NCI-H2081 treated with DMSO at 0.1 percent for 48 hours (cell line): ENCODE measurements around the gene AMN.

ENCODE experiments used
- DNase-seq: peaks from one replicate; lab custom pipeline; 2025; lab: John Stamatoyannopoulos, UW

Gene AMN

DNA sequence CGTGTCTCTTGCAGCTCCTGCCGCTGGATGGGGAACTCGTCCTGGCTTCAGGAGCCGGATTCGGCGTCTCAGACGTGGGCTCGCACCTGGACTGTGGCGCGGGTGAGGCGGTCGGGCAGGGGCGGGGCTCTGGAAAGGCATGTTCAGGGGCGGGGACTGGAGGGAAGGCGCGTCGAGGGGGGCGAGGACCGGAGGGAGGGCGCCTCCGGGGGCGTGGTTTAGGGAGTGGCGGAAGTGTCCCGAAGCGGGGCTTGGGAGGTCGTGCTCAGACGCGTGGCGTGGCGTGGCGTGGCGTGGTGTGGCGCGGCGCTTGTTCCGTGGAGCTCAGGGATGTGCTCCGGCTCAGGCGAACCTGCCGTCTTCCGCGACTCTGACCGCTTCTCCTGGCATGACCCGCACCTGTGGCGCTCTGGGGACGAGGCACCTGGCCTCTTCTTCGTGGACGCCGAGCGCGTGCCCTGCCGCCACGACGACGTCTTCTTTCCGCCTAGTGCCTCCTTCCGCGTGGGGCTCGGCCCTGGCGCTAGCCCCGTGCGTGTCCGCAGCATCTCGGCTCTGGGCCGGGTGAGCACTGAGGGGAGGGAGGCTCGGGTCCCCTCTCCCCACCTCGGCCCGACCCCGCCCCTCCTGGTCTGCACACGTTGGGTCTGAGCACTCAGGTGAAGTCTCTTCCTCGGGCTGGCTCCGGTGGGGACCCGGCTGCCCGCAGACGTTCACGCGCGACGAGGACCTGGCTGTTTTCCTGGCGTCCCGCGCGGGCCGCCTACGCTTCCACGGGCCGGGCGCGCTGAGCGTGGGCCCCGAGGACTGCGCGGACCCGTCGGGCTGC is 6.2 kb downstream of the AMN start:
- no peak for DNase-seq

DNA sequence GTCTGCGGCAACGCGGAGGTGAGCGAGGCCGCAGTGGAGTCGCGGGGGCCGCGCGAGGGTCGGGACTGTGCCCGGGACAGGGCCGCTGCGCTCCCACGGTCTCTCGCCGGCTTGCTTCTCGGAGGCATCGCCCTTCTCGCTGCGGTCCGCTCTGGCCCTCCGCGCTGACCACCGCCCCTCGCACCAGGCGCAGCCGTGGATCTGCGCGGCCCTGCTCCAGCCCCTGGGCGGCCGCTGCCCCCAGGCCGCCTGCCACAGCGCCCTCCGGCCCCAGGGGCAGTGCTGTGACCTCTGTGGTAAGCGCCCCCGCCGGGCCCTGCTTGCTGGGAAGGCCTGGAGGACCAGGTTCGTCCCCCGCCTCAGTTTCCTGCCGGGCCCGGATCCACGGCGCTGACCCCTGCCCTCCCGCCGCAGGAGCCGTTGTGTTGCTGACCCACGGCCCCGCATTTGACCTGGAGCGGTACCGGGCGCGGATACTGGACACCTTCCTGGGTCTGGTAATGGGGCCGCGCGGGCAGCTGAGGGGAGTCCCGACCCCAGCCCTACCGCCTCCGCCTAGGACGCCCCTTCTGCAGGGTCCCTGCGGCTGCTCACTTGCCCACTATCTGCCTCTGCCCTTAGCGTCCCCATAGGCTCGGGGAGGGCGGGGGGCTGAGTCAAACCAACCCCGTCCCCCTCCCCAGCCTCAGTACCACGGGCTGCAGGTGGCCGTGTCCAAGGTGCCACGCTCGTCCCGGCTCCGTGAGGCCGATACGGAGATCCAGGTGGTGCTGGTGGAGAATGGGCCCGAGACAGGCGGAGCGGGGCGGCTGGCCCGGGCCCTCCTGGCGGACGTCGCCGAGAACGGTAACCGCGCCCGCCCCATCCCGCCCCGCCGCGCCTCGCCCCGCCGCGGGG is 7.0 kb downstream of the AMN start:
- no peak for DNase-seq

DNA sequence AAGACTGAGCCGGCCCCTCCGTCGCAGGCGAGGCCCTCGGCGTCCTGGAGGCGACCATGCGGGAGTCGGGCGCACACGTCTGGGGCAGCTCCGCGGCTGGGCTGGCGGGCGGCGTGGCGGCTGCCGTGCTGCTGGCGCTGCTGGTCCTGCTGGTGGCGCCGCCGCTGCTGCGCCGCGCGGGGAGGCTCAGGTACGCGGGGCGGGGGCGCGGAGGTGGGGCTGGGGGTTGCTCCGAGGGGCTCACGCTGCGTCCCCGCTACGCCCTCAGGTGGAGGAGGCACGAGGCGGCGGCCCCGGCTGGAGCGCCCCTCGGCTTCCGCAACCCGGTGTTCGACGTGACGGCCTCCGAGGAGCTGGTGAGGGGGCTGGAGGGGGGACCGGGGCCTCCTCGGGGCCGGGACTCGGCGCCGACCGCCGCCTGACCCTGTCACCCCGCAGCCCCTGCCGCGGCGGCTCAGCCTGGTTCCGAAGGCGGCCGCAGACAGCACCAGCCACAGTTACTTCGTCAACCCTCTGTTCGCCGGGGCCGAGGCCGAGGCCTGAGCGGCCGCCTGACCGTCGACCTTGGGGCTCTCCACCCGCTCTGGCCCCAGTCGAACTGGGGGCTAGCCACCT is 7.8 kb downstream of the AMN start:
- no peak for DNase-seq

DNA sequence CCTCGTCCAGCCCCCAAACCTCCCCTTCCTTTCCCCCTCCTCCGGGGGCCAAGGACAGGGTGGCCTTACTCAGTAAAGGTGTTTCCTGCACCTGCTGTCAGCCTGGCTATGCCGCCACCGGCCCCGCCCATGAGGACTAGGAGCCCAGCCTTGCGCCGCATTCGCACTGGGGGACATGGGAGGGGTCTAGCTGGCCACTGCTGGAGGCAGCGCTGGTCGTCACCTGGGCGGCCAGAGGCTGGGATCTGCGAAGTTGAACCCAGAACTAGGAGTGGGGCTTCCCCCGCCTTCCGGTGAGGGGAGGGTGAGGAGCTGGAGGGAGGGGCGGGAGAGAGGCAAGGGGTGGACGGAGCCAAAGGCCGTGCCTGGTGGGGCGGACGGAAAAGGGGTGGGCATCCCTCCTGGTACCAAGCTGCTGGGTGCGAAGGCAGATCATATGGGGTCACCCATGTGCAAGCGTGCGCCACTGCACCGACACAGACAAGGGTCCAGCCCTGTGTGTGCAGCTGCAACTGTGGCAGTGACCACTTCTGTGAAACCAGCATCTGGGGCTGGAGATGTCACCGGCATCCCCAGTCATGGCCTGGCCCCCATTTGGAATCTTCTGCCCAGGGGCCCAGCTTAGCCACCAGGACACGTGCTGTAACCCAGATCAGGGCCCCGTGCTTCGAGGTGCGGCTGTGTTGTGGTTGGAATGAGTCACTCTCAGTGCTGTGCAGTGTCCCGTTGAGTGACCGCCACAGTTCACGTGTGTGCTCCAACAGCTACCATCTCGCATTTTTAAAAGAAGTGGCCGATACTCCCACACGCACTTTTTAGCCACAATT is 8.5 kb downstream of the AMN start:
- no peak for DNase-seq

DNA sequence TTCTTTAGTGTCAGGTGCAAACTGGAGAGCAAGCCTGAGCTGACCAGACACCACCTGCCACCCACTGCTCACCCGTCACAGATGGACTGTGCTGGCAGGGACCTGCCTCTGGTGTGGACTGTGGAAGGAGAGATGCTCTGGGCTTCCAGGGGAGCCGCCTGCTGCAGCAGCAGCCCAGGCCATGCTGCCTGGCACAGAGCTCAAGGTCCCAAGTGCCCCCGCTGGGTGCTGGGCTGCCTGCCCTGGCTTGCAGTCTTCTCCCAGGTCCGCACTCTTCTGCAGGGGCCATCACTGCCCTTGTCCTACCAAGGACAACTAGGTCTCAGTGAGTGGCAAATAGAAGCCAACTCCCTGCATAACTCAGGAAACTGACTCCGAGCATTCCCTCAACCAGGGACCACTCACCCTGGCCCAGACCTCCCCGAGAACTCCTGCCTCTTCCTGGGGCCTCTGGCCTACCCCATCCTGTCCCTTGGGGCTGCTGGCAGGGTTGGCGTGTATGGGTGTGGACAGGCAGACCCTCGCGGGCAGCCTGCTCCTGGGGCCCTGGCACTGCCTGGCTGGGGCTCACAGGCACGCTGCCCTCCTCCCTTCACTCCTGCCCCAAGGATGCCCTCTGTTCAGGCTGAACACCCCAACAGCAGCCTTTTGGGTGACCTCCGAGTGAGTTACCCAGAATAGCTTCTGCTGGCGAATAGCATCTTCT is 9.3 kb downstream of the AMN start:
- DNase-seq, result no peak

DNA sequence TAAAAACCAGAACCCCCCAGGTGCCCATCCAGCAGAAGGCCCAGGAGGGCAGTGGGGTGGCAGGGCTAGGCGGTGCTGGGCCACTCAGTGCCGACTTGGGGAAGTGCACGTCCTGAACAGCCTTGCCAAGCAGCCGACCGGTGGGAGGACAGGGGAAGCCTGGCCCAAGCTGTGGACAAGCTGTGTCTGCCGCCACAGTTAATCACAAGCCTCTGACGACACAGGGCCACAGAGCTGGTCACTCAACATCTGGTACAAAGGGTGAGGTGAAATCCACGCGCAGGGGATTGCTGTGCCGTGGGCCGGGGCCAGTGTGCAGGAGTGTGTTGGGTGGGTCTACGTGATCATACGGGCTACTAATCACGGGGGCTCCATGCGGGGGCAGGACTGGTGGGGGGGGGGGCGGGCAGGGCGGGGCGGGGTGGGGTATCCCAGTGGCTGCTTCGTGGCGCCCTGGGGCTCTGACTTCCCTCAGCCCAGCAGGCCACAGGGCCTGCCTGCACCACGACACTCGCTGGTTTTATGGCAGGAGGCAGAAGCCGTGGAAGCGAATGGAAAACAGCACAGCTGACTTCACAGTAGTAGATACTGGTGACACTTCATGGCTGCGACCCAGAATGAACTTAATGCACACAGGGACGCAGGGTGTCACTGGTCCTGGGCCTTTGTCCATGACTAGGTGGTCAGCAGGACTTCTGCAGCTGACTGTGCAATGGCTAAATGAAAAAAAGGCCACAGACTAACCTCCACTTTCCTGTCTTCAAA is 10.2 kb downstream of the AMN start:
- no peak for DNase-seq

DNA sequence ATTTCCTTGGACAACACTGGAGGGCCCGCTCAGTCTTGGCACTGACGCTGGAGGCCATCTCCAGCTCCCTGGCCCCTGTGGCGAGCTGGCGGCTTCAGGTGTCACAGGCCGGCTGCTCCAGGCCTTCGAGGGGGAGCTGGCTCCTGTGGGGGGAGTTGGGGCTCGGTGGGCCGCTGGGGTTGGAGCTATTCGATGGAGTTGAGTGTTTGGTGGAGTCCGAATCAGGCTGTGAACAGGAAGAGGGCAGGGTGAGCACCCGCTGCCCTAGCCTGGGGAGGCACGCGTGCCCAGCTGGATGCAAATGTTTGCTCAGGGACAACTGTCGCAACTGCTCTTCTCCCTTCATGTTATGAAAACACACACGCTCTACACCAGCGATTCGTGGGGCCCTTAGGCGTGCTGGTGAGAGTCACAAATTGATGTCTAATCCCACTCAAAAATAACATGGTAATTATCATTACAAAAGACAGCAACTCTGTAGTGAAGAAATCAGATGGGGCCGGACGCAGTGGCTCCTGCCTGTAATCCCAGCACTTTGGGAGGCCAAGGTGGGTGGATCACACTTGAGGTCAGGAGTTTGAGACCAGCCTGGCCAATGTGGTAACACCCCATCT is 11.3 kb downstream of the AMN start:
- no peak for DNase-seq

DNA sequence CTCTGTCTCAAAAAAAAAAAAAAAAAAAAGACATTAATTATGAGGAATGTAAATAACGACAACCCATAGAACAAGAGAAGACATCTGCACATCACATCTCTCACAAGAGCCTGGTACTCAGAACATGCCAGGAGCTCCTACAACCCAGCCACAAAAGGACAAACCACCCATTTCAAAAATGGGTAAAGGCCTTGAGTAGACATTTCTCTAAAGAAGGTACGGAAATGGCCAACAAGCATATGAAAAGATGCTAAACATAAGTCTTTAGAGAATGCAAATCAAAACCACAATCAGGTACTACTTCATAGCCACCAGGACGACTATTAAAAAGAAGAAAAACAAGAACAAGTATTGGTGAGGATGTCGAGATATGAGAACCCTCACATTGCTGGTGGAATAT is 13.3 kb downstream of the AMN start:
- DNase-seq, result no peak

DNA sequence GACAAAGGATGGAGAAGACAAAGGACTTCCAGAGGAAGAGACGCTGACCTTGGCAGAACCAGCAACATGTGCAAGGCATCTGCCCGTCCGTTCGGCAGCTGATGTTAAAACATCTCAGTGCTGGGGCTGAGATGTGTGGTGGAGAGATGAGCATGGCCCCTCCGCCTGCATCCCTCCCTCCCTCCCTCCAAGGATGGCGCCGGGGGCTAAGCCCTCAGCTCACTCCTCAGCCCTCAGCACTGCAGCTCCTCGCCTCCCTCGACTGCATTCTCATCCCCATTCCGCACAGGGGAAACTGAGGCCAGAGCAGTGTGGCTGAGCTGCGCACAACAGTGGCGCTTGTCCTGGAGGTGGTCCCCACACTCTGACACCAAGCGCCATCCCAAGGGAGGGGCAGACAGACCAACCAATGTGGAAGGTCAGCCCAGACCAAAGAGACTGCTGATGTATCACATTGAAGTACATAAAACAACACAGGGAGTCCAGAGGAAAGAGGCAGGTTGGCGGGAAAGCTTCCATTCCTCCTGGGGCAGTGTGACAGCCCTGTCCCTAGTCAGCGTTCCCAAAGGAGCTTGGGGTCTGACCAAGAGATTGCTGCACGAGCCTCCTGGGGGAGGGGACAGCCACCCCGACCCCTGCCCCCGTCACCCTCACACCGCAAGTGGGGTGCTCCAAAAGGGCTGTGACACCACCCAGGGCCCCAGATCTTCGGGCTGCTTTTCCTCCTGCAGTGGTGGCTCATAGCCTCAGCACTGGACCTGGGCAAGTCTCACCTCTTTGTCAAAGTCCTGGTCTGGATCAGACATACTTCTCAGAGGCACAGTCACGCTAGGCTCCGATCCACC is 15.1 kb downstream of the AMN start:
- DNase-seq, result no peak

DNA sequence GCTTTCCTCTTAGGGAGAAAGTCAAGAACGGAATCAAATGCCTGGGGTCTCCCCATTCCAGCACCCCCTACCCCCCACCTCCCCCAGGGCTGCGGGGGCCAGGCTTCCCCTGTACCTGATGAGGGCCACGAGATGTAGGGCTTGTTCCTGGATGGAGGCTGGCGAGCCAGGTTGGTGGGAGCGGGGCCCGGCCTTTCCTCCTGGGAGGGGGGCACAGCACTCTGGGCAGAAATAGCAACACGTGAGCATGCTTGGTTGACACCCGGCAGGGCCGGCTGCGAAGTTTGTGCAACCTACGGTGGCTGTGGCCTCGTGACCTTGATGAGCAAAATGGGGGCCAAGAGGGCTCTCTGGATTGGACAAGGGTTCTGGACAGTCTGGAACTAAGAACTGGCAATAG is 15.7 kb downstream of the AMN start:
- DNase-seq, result no peak

DNA sequence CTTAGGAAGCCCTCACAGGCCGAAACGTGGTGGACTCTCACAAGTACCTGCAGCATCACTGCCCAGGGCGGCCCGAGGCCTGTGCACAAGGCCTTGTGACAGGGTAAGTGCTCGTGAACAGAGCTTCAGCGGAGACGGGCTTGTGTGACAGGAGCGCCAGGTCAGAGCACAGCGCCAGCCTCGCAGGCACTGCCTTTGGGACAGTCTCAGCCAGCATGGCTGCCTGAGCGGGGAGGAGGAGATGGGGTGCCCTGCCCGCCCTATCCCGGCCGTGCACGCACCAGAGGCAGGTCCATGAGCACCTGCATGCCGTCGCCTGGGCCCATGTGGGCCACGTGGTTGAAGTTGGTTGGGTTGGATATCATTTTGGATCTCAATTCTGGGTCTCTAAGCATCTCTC is 16.9 kb downstream of the AMN start:
- no peak for DNase-seq

DNA sequence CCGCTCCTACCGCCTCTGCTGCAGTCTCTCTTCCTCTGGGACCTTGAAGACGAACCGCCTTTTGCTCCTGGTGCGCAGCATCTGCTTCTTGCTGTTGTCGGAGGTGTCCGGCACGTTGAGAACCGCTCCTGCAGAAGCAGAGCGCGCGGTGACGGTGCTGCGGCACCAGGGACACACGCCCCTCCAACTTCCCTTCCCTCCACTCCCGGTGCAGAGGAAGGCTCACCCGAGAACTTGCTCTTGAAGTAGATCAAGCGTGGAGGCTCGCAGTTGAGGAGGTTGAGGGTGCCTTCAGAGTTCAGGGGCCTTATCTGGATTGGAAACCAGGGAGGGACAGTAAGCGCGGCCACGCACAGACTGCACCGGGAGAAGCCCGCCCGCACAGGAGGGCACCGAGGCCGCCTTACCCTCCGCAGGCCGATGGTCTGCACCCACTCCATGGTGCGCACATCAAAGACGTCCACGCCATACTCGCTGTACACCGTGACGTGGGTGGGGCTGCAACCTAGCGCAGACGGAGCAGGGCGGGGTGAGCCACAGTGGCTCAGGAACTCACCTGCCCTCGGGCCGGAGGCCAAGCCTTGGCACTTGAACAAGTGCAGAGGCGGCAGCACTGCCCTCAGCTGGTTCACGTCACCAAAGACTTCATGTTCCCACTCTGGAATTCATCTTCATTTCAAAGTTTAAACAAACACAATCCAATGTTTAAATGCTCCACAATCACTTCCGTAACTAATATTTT is 17.5 kb downstream of the AMN start:
- DNase-seq, result no peak

DNA sequence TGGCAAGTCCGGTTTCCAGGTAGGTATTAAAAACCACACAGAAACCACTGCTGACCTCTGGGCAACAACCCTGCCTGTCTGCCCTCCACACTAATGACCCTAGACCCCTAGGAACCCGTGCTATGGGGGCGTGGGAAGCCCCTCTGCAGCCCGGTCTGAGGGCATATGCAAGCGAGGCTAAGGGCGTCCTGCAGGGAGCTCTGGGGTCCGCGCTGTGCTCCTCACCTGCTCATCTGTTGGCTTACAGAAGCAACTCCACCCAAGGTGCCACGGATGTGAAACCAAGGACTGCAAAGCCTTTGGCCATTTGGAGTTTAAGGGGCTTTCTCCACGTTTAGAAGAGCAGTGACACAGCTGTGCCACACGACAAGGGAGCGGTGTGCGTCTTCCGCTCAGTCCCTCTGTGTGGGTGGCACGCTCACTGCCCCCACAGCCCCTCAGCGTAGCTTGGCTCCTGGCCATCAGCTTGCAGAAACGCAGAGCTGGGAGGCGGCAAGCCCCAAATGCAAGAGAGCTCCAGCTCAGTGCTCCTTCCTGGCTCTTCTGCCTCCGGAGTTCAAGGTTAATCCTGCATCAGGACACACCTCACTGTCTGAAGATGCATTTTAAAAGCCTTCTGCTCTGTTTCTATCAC is 18.4 kb downstream of the AMN start:
- DNase-seq, result no peak

DNA sequence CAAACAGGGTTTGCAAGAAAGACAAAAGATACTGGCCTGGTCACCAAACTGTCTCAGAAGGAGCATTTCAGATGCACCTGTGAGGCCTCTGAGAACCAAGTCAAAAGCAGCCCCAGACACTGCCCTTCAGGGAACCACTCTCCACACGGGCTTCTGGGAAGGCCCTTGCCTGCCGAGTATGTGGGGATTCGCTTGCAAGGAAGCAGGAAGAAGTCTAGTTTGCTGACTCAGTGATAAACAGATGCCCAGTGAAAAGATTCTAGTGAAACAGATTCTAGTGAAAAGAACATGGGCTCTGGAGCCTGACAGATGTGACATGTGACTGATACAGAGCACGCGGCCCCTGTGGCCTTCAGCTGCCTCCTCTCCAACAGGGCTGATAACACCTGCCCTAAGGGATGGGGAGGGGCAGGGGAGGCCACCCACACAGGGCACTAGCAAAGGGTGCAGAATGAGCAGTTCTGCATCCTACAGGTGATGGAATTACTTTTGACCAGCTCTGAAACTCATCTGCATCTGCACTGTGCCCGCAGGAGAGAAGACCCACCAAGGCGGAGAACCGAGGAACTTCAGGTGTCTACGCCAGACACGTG is 19.1 kb downstream of the AMN start:
- DNase-seq, result no peak

DNA sequence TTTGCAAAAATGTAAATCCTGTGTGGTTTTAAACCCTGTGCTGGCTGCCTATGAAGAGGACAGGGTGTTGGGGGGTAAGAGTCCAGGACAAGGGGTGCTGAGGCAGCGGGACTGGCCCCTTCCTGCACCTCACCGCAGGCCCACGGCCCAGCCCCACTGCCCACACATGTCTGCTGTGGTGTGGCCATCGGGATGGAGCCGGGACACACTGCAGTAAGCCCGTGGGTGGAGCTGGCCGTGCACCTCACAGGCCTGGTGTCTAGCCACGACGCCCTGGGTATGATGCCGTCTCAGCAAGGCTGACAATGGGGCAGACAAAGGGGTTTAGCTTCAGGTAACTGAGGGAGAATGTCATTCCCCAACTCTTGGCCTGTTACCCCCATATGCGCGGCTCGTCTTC is 19.6 kb downstream of the AMN start:
- DNase-seq, result no peak

DNA sequence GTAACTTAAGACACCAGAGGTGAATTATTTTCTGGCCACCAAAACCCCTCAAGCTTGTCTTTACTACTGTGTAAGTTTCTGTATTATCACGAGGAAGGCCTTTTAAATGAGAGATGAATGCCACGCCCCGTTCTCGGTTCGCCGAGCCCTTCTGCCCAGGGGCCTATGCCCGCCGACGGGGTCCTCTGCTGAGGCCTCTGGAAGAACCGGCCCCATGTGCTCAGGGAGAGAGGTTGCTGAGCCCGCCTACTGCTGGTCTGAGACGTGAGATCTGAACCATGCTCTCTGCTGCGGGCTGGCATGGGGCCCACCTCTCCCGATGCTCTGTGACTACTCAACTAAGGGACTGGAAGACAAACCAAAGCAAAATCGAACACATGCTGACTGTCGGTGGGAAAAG is 21.0 kb downstream of the AMN start:
- DNase-seq, result no peak

DNA sequence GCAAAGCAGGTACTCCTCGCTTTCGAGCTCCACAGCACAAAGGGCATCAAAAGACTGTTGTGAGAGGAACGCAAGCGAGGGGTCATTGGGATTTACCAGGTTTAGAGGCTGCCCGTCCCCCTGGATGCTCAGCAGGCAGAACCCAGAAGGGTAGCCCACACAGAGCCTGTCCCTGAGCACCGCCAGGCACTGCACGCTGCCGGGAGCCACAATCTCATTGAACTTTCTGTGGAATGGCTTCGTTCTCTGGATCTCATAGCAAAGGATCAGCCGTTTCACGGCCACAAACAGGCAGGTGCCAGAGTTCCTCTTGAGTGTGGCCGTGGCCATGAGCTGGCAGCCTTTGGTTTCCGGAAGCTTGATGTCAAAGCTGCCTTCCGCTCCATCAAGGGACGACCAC is 21.5 kb downstream of the AMN start:
- no peak for DNase-seq
